CD4-positive, alpha-beta T cell (primary cell): ENCODE measurements around the gene GTF2A2. TPM values are rescaled to one million over a fixed set of nuclear protein-coding genes. Genes with fewer than 3 reads are reported as not detected.
A peak's percentile ranks its signal among the peaks of the same experiment; 100 is the strongest.

ENCODE experiments used
- ATAC-seq: fragments of 200-7000 bp; cut with Tn5 transposase; one replicate; pipeline ENCODE4 v1.10.0; 2022; ENCODE audit warnings: mild to moderate bottlenecking; ENCODE audit not compliant: poor library complexity
- CTCF ChIA-PET: fragments of 350-600 bp; sonication (Branson Sonifier 250); formaldehyde crosslinking; loops from one replicate; lab custom pipeline; 2021; ENCODE audit warnings: antibody characterized with exemption, inconsistent platforms; lab: Charles Lee
- POLR2A ChIA-PET: fragments of 350-600 bp; sonication (Branson Sonifier 250); formaldehyde crosslinking; loops from one replicate; lab custom pipeline; 2021; ENCODE audit warnings: antibody characterized with exemption, inconsistent platforms; lab: Charles Lee
- DNase-seq, 14 experiments: peaks; one replicate each; pipeline ENCODE4 v3.0.0-alpha.2; 2013 to 2020; ENCODE audit warnings: mixed read lengths in 2 of 14
- H3K27ac ChIP-seq, 2 donors: one replicate each; pipeline versions ENCODE4 v1.5.1 to v1.7.0; 2013; ENCODE audit warnings: low read length in 2 of 2, low read depth in 1 of 2, mild to moderate bottlenecking in 1 of 2
- H3K27me3 ChIP-seq, 2 experiments: 1 replicate in 1 of 2; 2 replicates in 1 of 2; pipeline versions ENCODE4 v1.6.1 to v1.7.0; 2013; ENCODE audit warnings: low read length in 2 of 2, control low read depth in 1 of 2, mild to moderate bottlenecking in 1 of 2, moderate library complexity in 1 of 2; ENCODE audit not compliant: insufficient read depth in 2 of 2, control insufficient read depth in 1 of 2
- H3K36me3 ChIP-seq: one replicate; pipeline ENCODE4 v1.6.1; 2013; ENCODE audit warnings: low read length, control low read depth; ENCODE audit not compliant: insufficient read depth
- H3K4me1 ChIP-seq: one replicate; pipeline ENCODE4 v1.6.1; 2013; ENCODE audit warnings: low read length, control low read depth; ENCODE audit not compliant: insufficient read depth
- H3K4me3 ChIP-seq: one replicate; pipeline ENCODE4 v1.5.1; 2013; ENCODE audit warnings: mild to moderate bottlenecking, low read length, moderate library complexity
- H3K9me3 ChIP-seq, 2 experiments: 1 replicate in 1 of 2; 2 replicates in 1 of 2; pipeline versions ENCODE4 v1.6.1 to v1.7.0; 2013; ENCODE audit warnings: low read length in 2 of 2, mild to moderate bottlenecking in 2 of 2, control low read depth in 1 of 2, moderate library complexity in 1 of 2; ENCODE audit not compliant: control insufficient read depth in 1 of 2, insufficient read depth in 1 of 2
- H3K27ac Mint-ChIP-seq: one replicate; pipeline ENCODE4 v1.8.0; 2020; ENCODE audit warnings: mixed read lengths
- H3K27me3 Mint-ChIP-seq: one replicate; pipeline ENCODE4 v1.8.0; 2021; ENCODE audit warnings: mixed read lengths
- H3K36me3 Mint-ChIP-seq: one replicate; pipeline ENCODE4 v1.8.0; 2021; ENCODE audit warnings: low read depth, mixed read lengths
- H3K4me1 Mint-ChIP-seq: one replicate; pipeline ENCODE4 v1.8.0; 2021; ENCODE audit warnings: low read depth, mixed read lengths
- H3K4me3 Mint-ChIP-seq: one replicate; pipeline ENCODE4 v1.8.0; 2020; ENCODE audit warnings: mild to moderate bottlenecking, mixed read lengths
- H3K9me3 Mint-ChIP-seq: one replicate; pipeline ENCODE4 v1.8.0; 2020; ENCODE audit warnings: mixed read lengths
- intact Hi-C, 2 experiments: fragments of 100-400 bp; cut with DNase I in 1 of 2; cut with micrococcal nuclease in 1 of 2; formaldehyde crosslinking; loops; one replicate each; pipeline versions ENCODE4 v1.15.1 to v1.9.0; 2023 to 2025; cut with DNase I, micrococcal nuclease
- total RNA-seq, 174 experiments: library from RNA in 2 of 174; stranded (reverse) in 2 of 174; gene quantifications; one replicate each; pipeline ENCODE4 v1.2.3 and lab custom pipeline; 2021 to 2026
- TF ChIP-seq, protein P1 (sequence below): fragments of 200-600 bp; IDR thresholded peaks from one replicate; pipeline ENCODE4 v1.8.0; 2022; ENCODE audit warnings: antibody characterized with exemption, mild to moderate bottlenecking

The GTF2A2 gene
- total RNA-seq, 2 experiments from 2014 or later = 40.3 to 44.6 TPM

DNA sequence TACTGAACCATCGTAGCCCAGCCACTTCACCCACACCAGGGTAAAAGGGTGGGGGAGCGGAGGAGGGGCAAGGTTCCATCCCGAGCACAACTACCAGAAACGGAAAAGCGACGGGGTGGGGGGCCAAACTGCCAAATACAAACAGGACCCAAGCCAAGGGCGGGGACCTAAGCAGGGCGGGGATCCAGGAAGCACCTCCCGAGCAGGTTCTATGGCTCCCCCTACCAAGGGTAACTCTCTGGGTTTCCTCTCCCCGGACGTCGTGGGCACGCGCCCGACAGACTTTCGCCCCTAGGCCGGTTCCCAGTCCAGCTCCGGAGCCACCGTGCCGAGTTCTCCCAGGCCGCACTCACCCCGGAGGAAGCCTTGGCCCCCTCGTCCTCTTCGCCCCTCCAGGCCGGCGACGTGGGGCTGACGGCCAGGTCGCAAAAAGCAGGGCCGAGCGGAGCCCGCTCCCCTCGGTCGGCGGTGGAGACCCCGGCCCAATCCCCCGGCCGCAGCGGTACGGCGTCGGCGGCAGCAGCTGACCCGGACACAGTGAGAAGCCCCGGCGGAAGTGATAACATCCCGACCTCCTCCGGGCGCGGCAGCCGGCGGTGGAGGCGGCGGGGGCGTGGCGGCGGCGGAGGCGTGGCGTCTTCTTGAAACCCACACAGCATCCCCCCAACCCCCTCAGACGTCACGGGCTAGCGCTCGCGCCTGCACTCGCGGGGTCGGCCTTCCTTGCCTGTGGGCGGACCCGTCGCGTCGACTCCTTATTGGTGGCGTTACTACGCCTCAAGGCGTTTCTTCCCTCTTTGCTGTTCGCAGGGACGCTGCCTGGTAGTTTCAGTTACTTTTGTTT lies 31.7 kb upstream of the GTF2A2 start, which contains the start of gene BNIP2:
Gene BNIP2 (minus strand): TSS at position 539 of the 844 bp plus-strand sequence. CDS start 6,863 bp downstream, outside the sequence.
- Mint-ChIP-seq H3K27me3 (no peaks in the 10 kb centered on the region), H3K4me1 (peaks cover 43% of the 10 kb centered on the region), H3K36me3 (peaks cover 40% of the 10 kb centered on the region), H3K9me3 (no peaks in the 10 kb centered on the region), H3K27ac (peak within 1 kb of the TSS; percentile 99), H3K4me3 (peak within 1 kb of the TSS; percentile 95)
- Histone ChIP-seq H3K27ac (peak within 1 kb of the TSS; percentile 99 to 100), H3K36me3 (peaks cover 15% of the 10 kb centered on the region), H3K4me3 (peak within 1 kb of the TSS; percentile 97), H3K4me1 (peaks cover 33% of the 10 kb centered on the region), H3K9me3 (no peaks in the 10 kb centered on the region), H3K27me3 (no peaks in the 10 kb centered on the region)
- intact Hi-C loops = loop anchor here (1.0 to 10.0 kb wide), 8 partner anchors 32 to 1984 kb away; partner anchors contain the start of genes GTF2A2 (in 2 of the 2), ANXA2 (in 1 of the 2), CCNB2 (in 1 of the 2) and ICE2 (in 1 of the 2)
- DNase-seq = peak; percentile 96 to 100 (median 100)
- CTCF ChIA-PET = interaction anchor here (1.2 to 3.1 kb wide), 4 partner anchors 31 to 832 kb away, joined by 3 to 10 read pairs (median 4); partner anchors contain the start of gene GTF2A2
- ATAC-seq = peak; percentile 86
- TF ChIP-seq, protein P1, sequence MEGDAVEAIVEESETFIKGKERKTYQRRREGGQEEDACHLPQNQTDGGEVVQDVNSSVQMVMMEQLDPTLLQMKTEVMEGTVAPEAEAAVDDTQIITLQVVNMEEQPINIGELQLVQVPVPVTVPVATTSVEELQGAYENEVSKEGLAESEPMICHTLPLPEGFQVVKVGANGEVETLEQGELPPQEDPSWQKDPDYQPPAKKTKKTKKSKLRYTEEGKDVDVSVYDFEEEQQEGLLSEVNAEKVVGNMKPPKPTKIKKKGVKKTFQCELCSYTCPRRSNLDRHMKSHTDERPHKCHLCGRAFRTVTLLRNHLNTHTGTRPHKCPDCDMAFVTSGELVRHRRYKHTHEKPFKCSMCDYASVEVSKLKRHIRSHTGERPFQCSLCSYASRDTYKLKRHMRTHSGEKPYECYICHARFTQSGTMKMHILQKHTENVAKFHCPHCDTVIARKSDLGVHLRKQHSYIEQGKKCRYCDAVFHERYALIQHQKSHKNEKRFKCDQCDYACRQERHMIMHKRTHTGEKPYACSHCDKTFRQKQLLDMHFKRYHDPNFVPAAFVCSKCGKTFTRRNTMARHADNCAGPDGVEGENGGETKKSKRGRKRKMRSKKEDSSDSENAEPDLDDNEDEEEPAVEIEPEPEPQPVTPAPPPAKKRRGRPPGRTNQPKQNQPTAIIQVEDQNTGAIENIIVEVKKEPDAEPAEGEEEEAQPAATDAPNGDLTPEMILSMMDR = no peak
- POLR2A ChIA-PET = interaction anchor here (0.6 to 4.2 kb wide), 17 partner anchors 33 to 1983 kb away, joined by 3 to 68 read pairs (median 4); partner anchors contain the start of genes ANXA2, GTF2A2, ICE2 and MINDY2

- no peaks in the 10 kb centered on the region for H3K9me3 ChIP-seq
- TF ChIP-seq, protein P1 = no peak
- ATAC-seq (peak; percentile 7), DNase-seq (peak in 7 of 14 experiments; percentile 1 to 76 (median 28))
- H3K4me3 ChIP-seq = peak overlapping the region; percentile 97
- ChIA-PET POLR2A (interaction anchor here (0.8 to 4.2 kb wide), 7 partner anchors 32 to 917 kb away, joined by 3 to 68 read pairs (median 7); partner anchors contain the start of genes ANXA2, GTF2A2 and MINDY2), CTCF (interaction anchor here (0.6 to 1.0 kb wide), 2 partner anchors 31 to 671 kb away, joined by 3 read pairs; no protein-coding TSS in a partner anchor)
- H3K27me3 Mint-ChIP-seq = no peaks in the 10 kb centered on the region
- peak overlapping the region; percentile 95 for H3K4me3 Mint-ChIP-seq
- H3K36me3 Mint-ChIP-seq = peaks cover 43% of the 10 kb centered on the region
- H3K4me1 ChIP-seq = peaks cover 33% of the 10 kb centered on the region
- intact Hi-C loops = loop anchor here (2.0 to 10.0 kb wide), 6 partner anchors 32 to 1984 kb away; partner anchors contain the start of genes ANXA2 (in 1 of the 2), CCNB2 (in 1 of the 2), GTF2A2 (in 1 of the 2) and POLR2M (in 1 of the 2)
- H3K36me3 ChIP-seq = peaks cover 20% of the 10 kb centered on the region
- H3K4me1 Mint-ChIP-seq = peaks cover 47% of the 10 kb centered on the region
- H3K27me3 ChIP-seq = no peaks in the 10 kb centered on the region
- H3K27ac Mint-ChIP-seq = peak overlapping the region; percentile 99
- H3K27ac ChIP-seq = peak overlapping the region; percentile 99 to 100
- H3K9me3 Mint-ChIP-seq = no peaks in the 10 kb centered on the region
These were observed 31.1 kb upstream of the GTF2A2 start for GRCh38 chr15:59688423-59688781.

DNA sequence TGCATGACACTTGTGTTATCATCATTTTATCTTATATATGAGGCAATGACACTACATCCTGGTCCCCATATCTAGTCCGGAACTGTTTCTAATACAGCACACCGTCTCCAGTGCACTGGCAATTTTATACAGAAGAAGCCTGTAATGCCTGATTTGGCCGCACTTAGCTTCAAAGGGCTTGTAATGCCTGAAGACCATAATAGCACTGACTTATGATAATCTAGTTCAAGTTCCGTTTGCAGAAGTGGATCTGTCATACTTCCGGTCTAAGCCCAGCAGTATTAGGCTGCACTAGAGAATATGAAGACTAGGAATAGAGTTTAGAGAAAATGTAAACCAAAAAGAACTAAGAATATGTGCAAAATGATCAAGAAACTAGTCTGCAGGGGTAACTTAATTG lies 30.5 kb upstream of the GTF2A2 start:
- H3K27me3 ChIP-seq = no peaks in the 10 kb centered on the region
- H3K4me1 ChIP-seq = peaks cover 33% of the 10 kb centered on the region
- peaks cover 52% of the 10 kb centered on the region for H3K4me1 Mint-ChIP-seq
- peak overlapping the region; percentile 99 for H3K27ac Mint-ChIP-seq
- TF ChIP-seq, protein P1 = no peak
- H3K36me3 ChIP-seq = peaks cover 22% of the 10 kb centered on the region
- no peaks in the 10 kb centered on the region for H3K27me3 Mint-ChIP-seq
- no peaks in the 10 kb centered on the region for H3K9me3 ChIP-seq
- DNase-seq (peak in 7 of 14 experiments; percentile 3 to 71 (median 31)), ATAC-seq (peak; percentile 16)
- intact Hi-C loops = loop anchor here (2.0 to 10.0 kb wide), 6 partner anchors 31 to 1983 kb away; partner anchors contain the start of genes ANXA2 (in 1 of the 2), CCNB2 (in 1 of the 2), GTF2A2 (in 1 of the 2) and POLR2M (in 1 of the 2)
- H3K36me3 Mint-ChIP-seq = peaks cover 49% of the 10 kb centered on the region
- peak overlapping the region; percentile 97 for H3K4me3 ChIP-seq
- ChIA-PET POLR2A (interaction anchor here (1.0 to 4.2 kb wide), 3 partner anchors 31 to 710 kb away, joined by 3 to 68 read pairs (median 14); partner anchors contain the start of genes ANXA2 and GTF2A2), CTCF (interaction anchor here (0.6 to 1.0 kb wide), 2 partner anchors 30 to 672 kb away, joined by 3 read pairs; no protein-coding TSS in a partner anchor)
- no peaks in the 10 kb centered on the region for H3K9me3 Mint-ChIP-seq
- peak overlapping the region; percentile 99 to 100 for H3K27ac ChIP-seq
- peak overlapping the region; percentile 95 for H3K4me3 Mint-ChIP-seq
